Measurements from ENCODE around the gene KLHL11. TPM values are rescaled to one million over a fixed set of nuclear protein-coding genes. Genes with fewer than 3 reads are reported as not detected.

Gene KLHL11
- total and polyA plus RNA-seq, 2 donors (not counting 1 experiment from before 2014, with no cell fraction given) = 8.7 to 24.4 TPM

DNA sequence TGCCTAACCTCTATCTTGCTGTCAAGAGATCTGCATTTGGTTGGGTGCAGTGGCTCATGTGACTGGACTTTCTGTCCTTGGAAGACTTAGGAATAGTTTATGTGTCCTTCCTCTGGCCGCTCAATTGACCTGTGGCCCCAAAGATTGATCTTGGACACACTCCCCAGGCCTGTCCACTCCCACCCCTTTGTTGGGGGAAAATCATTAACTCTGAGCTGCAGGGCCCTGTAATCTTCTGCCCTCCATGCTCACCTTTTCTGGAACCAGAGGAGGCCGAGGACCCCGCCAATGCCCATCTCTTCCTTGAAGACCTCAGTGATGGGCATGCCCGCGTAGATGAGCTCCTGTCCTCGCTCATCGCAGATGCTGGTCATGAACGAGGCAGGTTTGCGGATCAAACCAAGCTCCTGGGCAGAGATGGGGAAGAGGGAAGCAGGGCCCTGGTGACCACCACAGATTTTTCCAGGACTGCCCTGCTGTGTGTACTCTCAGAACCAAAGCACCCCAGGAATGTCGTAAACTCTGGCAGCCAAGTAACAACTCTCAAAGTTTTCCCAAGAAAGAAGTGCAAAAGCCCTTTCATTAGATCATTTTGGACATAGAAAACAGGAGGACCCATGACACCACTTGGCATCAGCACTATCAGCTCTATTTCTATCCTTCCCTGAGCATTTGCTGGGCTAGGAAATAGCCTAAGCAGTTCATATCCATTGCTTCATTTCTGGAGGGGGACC is 8.5 kb upstream of the KLHL11 start:
- H3K79me2 ChIP-seq (ENCODE audit: control insufficient read depth, insufficient read depth, low read length) = no peaks in the 10 kb centered on the region
- peaks cover 29% of the 10 kb centered on the region for H3K36me3 ChIP-seq (ENCODE audit: control insufficient read depth, insufficient read depth, low read length)
- TF ChIP-seq, protein P1, sequence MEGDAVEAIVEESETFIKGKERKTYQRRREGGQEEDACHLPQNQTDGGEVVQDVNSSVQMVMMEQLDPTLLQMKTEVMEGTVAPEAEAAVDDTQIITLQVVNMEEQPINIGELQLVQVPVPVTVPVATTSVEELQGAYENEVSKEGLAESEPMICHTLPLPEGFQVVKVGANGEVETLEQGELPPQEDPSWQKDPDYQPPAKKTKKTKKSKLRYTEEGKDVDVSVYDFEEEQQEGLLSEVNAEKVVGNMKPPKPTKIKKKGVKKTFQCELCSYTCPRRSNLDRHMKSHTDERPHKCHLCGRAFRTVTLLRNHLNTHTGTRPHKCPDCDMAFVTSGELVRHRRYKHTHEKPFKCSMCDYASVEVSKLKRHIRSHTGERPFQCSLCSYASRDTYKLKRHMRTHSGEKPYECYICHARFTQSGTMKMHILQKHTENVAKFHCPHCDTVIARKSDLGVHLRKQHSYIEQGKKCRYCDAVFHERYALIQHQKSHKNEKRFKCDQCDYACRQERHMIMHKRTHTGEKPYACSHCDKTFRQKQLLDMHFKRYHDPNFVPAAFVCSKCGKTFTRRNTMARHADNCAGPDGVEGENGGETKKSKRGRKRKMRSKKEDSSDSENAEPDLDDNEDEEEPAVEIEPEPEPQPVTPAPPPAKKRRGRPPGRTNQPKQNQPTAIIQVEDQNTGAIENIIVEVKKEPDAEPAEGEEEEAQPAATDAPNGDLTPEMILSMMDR (conservative IDR thresholded peaks at IDR 0.05 in 1 of 2, IDR thresholded peaks at IDR 0.05 in 1 of 2; ENCODE audit: low read depth in 1 of 2, low read length in 2 of 2) = no peak
- no peak for TF ChIP-seq EZH2 (IDR thresholded peaks at IDR 0.05; ENCODE audit: low read length, missing control alignments)
- no peak overlapping the region for H3K4me2 ChIP-seq (ENCODE audit: extremely low read depth, insufficient read depth, low read length)
- H3K9me3 ChIP-seq (ENCODE audit: control insufficient read depth, insufficient read depth, low read depth, low read length) = no peaks in the 10 kb centered on the region
- no peaks in the 10 kb centered on the region for H3K27me3 ChIP-seq (ENCODE audit: control insufficient read depth, insufficient read depth, low read length)
- no peak overlapping the region for H3K27ac ChIP-seq (ENCODE audit: insufficient read depth, low read length)
- H4K20me1 ChIP-seq (ENCODE audit: control insufficient read depth, extremely low read depth, insufficient read depth, low read length) = no peaks in the 10 kb centered on the region
- no peak for DNase-seq (ENCODE audit: low read depth in 2 of 2)
- no peak overlapping the region for H2AFZ ChIP-seq (ENCODE audit: low read length)
- H3K4me3 ChIP-seq (replicated peaks in 1 of 4; ENCODE audit: control extremely low read depth in 1 of 4, insufficient read depth in 1 of 4, low read depth in 3 of 4, low read length in 4 of 4) = no peak overlapping the region
- H3K9ac ChIP-seq (ENCODE audit: insufficient read depth, low read length) = no peak overlapping the region
- H3K4me1 ChIP-seq (ENCODE audit: control insufficient read depth, extremely low read depth, insufficient read depth, low read length) = no peaks in the 10 kb centered on the region

DNA sequence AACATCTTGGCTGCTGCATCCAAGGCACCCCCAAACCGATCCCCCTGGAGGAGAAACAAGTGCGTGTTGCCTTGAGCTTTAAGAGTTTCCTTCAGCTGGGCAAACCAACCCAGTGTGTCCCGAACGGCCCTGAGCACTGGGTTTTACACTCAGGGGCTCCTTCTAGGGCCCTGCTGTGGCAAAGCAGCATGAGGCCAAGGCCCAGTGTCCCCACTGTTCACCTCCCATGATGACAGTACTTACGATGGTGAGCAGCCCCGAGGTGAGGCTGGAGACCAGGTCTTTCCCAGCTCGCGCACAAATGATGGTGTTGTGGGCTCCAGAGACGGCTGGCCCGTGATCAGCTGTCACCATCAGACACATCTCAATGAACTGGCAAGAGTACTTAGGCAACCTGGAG is 6.6 kb upstream of the KLHL11 start:
- TF ChIP-seq, protein P1 (conservative IDR thresholded peaks at IDR 0.05 in 1 of 2, IDR thresholded peaks at IDR 0.05 in 1 of 2; ENCODE audit: low read depth in 1 of 2, low read length in 2 of 2) = no peak
- TF ChIP-seq EZH2 (IDR thresholded peaks at IDR 0.05; ENCODE audit: low read length, missing control alignments) = no peak
- Histone ChIP-seq H4K20me1 (ENCODE audit: control insufficient read depth, extremely low read depth, insufficient read depth, low read length) (no peaks in the 10 kb centered on the region), H2AFZ (ENCODE audit: low read length) (no peak overlapping the region), H3K27ac (ENCODE audit: insufficient read depth, low read length) (no peak overlapping the region), H3K79me2 (ENCODE audit: control insufficient read depth, insufficient read depth, low read length) (no peaks in the 10 kb centered on the region), H3K4me3 (replicated peaks in 1 of 4; ENCODE audit: control extremely low read depth in 1 of 4, insufficient read depth in 1 of 4, low read depth in 3 of 4, low read length in 4 of 4) (no peak overlapping the region), H3K4me2 (ENCODE audit: extremely low read depth, insufficient read depth, low read length) (no peak overlapping the region), H3K9me3 (ENCODE audit: control insufficient read depth, insufficient read depth, low read depth, low read length) (no peaks in the 10 kb centered on the region), H3K9ac (ENCODE audit: insufficient read depth, low read length) (no peak overlapping the region), H3K4me1 (ENCODE audit: control insufficient read depth, extremely low read depth, insufficient read depth, low read length) (no peaks in the 10 kb centered on the region), H3K36me3 (ENCODE audit: control insufficient read depth, insufficient read depth, low read length) (peaks cover 26% of the 10 kb centered on the region), H3K27me3 (ENCODE audit: control insufficient read depth, insufficient read depth, low read length) (no peaks in the 10 kb centered on the region)
- DNase-seq (ENCODE audit: low read depth in 2 of 2) = no peak

DNA sequence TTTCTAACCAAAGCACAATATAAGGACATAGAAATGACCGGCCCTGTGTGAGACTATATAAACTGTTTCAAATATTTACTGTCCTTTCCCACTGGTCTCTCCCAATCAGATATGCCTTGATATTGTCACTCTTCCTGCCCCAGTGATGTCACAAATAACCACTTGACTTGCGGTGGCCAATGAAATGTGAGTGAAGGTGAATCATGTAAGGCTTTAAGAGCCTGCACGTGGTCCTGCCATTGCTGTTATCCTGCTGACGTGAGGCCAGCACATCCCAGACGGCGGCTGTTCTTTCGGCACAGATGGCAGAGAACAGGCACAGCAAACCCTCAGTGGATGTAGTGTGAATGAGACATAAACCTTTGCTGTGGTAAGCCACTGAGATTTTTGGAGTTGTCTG is 5.4 kb upstream of the KLHL11 start:
- Histone ChIP-seq H3K27ac (ENCODE audit: insufficient read depth, low read length) (no peak overlapping the region), H3K4me3 (replicated peaks in 1 of 4; ENCODE audit: control extremely low read depth in 1 of 4, insufficient read depth in 1 of 4, low read depth in 3 of 4, low read length in 4 of 4) (no peak overlapping the region), H3K9ac (ENCODE audit: insufficient read depth, low read length) (no peak overlapping the region), H3K9me3 (ENCODE audit: control insufficient read depth, insufficient read depth, low read depth, low read length) (no peaks in the 10 kb centered on the region), H3K79me2 (ENCODE audit: control insufficient read depth, insufficient read depth, low read length) (no peaks in the 10 kb centered on the region), H3K27me3 (ENCODE audit: control insufficient read depth, insufficient read depth, low read length) (no peaks in the 10 kb centered on the region), H2AFZ (ENCODE audit: low read length) (no peak overlapping the region), H3K4me2 (ENCODE audit: extremely low read depth, insufficient read depth, low read length) (no peak overlapping the region), H3K36me3 (ENCODE audit: control insufficient read depth, insufficient read depth, low read length) (peaks cover 28% of the 10 kb centered on the region), H4K20me1 (ENCODE audit: control insufficient read depth, extremely low read depth, insufficient read depth, low read length) (no peaks in the 10 kb centered on the region), H3K4me1 (ENCODE audit: control insufficient read depth, extremely low read depth, insufficient read depth, low read length) (no peaks in the 10 kb centered on the region)
- DNase-seq (ENCODE audit: low read depth in 2 of 2) = no peak
- TF ChIP-seq EZH2 (IDR thresholded peaks at IDR 0.05; ENCODE audit: low read length, missing control alignments) = no peak
- TF ChIP-seq, protein P1 (conservative IDR thresholded peaks at IDR 0.05 in 1 of 2, IDR thresholded peaks at IDR 0.05 in 1 of 2; ENCODE audit: low read depth in 1 of 2, low read length in 2 of 2) = no peak
